ENCODE measurements around the gene PDZRN4.
A peak's percentile ranks its signal among the peaks of the same experiment; 100 is the strongest.

Gene PDZRN4

DNA sequence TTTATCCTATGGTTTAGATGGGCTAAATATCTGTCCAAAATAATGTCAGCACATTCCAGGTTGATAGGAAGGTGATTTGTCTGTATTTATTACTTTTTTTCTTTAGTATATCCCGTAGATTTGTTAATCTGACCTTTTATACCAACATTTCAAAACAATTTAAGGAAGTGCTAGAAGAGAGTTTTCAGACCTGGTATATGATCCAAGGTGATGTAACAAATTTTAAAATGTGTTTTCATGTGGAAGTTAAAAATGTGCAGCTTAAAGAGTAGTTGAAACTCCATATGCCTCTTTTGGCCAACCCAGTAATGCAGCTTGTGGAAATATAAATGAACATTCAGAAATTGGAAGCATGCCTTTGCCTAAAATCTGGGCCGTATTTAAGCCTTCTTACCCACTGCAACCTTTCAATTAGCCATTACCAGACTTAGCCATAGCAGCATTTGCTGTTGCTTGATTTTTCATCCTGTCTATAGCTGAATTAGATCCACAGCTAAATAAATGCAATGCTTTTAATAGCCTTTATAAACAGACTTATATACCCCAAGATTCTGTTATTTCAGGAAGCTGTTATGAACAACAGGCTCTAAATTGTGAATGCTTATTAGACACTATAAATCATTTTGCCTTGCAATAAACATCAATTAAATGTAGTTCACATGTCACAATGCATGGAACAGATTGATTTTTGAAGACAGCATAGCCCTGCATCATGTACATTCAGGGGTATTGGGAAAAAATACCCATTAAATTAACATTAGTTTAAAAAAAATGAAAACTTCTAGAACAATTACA, 271.2 kb downstream of the PDZRN4 start:
- DNase-seq (ENCODE audit: low read depth, low spot score) = no peak

DNA sequence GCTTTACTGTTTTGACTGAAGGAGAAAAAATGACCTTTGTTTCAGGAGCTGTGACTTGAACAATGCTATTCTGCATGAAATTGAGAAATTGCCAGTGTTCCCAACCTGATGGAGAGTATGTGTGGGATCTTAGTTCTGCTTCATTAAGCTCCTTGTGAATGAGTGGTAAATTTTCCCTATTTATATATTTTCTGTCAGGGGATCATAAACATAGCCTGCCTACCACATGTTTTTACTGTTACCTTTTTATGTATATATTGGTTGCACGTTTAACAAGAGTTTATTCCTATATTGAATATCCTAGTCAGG, 271.7 kb downstream of the PDZRN4 start:
- no peak for DNase-seq (ENCODE audit: low read depth, low spot score)

DNA sequence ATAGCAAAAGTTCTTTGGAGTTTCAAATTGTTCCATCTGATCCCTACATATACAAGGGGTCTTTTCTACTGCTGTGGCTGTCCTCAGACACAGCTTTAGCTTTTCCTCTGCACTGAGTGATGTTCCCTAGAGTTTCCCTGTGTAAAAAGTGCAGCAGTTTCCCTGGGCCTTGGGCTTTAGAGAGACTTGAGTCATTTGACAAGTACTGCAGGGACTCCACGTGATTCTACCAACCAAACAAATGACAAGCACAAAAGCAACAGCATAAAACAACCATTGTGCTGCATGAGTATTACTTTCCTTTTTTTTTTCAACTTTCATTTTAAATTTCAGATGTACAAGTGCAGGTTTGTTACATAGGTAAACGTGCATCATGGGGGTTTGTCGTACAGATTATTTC, 272.8 kb downstream of the PDZRN4 start:
- no peak for DNase-seq (ENCODE audit: low read depth, low spot score)

DNA sequence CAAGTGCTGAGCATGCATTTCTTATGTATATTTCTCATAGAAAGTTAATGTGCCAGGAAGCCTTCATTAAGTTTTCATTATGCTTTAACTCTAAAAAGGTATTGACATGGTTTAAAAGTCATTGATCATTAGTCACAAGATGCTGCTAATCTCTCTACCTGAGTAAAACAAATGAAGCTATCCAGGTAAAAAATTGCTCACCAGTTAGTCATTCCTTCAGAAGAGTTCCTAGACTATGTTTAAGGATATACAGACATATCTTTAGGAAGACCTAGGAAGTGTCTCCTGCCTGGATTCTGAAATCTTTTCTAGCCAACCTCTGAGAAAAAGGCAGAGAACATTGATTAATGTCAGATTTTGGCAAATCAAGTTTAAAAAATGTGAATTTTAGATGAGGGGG, 274.2 kb downstream of the PDZRN4 start:
- DNase-seq (ENCODE audit: low read depth, low spot score) = no peak

DNA sequence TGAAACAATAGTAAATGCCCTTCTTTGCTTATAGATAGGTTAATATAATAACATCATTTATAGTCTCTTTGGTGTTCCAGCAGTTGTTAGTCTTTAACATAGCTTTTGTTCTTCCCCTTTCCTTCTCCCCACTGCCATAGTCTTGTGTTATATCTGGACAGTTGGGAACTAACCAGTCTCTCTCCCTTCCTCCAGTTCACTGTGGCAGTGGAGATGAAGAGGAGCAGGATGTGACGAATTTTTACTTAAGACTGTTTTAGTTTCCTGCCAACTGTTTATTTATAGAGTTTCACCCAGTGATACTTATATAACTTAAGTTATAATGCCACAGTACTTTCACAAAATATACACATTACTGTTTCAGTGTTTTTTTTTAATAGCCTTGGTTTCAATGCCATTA, 277.4 kb downstream of the PDZRN4 start:
- no peak for DNase-seq (ENCODE audit: low read depth, low spot score)

DNA sequence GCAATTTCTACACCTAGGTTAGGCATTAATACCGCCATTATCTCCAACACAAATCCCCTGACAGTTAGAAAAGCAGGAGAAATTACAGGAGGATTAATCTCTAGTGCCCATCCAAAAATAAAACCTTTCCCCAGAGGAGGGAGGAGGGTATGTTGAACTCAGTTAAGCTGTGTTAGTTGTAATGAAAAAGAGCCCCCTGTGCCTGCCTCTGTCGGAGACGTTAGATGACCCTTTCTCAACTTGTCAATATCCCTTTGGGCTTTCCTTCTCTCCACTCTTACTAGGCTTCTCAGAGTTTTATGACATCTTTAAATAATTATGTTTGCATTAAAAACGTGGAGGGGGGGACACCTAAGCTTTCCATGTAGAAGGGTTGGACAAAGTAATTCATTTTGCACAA, 278.2 kb downstream of the PDZRN4 start:
- no peak for DNase-seq (ENCODE audit: low read depth, low spot score)

DNA sequence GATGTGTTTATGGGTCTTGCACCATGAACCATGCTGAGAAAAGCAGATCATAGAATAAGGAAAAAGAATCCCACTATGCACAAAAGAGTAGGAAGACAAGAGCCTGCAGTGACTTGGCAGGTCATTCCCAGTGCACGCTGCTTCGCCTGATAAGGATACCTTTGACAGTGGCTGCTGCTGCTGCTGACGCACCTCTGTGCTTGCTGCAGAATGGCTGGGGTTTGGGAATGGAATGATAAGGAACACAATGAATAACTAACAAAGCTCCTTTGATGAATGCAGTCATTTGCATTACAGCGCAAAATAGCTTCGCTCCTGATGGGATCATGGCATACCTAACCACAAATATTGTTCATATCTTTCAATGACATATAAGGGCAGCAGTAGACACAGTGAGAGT, 278.7 kb downstream of the PDZRN4 start:
- no peak for DNase-seq (ENCODE audit: low read depth, low spot score)

DNA sequence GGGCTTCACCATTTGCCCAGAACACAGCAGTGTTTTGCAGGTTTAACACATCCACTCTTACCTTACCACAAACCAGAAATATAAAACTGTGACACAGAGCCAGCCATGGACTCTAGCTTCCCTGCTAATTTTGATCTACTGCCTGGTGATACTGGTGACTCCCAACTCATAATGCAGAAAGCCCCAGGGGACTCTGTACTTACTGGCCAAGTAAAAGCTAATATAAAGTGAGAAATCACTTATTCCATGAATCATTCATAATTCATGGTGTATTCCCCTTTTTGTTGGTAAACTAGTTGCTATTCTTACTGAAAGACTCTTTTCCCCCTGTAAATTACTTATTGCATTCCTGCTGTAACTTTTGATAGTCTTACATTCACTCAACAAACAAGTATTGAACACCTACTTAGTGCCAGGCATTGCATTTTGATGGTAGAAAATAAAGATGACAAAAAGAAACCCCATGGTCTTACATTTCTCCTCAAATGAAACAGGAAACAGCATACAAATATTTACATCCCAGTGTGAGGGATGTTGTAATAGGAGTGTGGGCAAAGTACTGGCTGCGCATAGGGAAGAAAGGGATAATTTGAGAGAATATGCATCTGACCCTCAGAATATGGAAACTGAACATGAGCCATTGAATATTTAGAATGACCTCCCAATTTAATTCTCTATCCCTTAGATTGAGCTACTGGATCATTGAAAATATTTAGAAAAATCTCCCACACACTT, 279.6 kb downstream of the PDZRN4 start:
- DNase-seq (ENCODE audit: low read depth, low spot score) = no peak

DNA sequence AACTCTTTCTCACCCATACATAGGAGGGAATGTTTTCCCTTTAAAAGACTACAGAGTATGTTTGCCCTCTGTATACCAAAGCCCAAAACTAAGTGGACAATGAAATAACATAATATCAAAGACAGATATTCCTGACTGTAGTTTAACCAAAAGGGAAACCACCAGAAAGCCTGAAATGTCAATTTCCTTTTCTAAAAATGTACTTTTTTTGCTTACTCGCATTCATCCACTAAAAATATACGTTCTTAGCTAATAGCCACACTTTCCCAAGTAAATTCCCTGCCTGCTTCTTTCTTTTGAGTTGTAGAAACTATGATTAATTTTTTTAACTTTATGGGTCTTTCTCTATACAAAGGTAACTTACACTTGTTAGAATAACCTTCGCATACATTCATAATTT, 280.2 kb downstream of the PDZRN4 start:
- no peak for DNase-seq (ENCODE audit: low read depth, low spot score)

DNA sequence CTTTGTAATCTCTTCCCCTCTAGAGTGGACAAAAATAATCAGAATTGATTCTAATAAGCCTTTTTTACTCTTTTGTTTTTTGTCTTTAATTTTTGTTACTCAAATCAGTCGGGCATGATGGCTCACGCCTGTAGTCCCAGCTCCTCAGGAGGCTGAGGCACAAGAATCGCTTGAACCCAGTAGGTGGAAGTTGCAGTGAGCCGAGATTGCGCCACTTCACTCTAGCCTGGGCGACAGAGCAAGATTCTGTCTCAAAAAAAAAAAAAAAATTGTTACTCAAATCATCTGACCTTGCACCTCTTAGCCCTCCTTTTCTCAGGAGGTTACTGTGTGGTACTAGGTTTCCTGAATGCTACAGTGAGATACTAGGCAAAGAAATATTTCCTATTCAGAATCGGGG, 280.6 kb downstream of the PDZRN4 start:
- no peak for DNase-seq (ENCODE audit: low read depth, low spot score)

DNA sequence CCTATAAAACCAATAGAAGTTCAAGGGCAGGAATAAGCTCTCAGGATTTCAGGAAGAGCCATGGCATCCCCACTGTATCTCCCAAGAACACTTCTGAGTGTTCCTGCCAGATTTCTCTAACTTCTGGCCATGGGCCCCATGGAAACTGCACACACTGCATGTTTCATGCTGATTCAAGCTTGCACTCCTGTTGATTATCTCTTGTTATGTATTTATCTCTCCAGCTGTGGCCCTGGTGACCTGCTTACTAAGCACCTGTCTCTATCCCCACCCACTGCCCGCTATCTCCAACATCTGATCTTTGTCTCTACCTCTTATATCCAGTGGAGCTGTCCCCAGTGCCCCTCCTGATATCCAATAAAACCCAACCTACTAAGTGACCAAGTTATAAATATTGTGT, 285.3 kb downstream of the PDZRN4 start:
- no peak for DNase-seq (ENCODE audit: low read depth, low spot score)

DNA sequence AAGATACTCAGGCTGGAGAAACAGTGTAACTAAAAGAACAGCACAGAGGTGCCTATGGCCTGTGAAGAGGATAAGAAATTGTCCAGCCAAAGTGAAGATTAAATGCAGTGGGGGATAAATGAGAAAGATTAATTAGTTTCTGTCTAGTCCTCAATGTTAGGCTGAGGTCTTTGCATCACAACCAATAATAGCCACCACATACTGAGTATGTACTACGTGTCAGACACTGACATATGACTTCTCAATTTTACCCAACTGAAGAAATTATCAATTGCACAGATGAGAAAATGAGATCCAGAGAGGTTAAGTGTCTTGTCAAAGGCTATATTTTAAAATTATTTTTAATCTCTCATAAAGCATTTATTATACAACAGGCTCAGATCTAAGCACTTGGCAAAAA, 285.9 kb downstream of the PDZRN4 start:
- DNase-seq (ENCODE audit: low read depth, low spot score) = no peak

DNA sequence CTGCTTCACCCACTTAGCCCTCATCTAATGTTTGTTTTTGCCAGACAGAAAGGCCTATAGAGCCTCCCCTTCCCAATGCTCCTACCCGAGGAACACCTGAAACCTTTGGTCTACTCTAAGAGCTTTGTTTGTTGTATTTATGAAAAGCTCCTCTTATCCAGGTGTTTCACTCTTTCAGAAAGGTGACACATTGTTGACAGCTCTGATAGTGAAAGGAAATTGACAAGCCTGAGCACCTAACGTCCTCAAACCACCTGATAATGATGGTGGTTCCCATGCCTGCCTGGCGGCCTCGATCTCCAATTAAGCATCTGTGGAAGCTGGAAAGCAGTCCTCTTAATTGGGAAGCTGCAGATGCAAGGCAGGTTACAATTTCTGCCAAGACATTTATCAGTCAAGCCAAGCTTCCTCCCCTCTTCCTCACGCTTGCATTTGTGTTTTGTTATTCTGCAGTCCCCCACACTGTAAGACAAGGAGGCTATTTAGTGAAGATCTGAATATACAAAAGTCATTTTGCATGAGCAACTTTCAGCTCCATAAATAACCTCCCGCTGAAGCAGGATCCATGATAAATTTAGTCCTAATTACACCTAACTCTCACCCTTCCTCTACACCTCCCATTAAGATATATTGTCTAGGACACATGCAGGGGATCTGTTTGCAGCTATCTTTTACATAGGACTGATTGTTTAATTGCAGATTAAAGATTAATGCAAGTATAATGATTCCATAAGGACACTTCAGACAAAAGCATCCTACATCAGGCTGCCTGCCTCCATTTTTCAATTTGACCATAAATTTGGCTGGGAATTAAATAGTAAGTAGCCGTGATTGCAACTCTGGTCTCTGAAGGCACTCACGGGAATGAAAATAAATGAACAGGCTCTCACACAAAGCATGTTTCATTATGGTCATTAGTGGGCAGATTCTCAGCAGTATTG, 288.6 kb downstream of the PDZRN4 start:
- no peak for DNase-seq (ENCODE audit: low read depth, low spot score)

DNA sequence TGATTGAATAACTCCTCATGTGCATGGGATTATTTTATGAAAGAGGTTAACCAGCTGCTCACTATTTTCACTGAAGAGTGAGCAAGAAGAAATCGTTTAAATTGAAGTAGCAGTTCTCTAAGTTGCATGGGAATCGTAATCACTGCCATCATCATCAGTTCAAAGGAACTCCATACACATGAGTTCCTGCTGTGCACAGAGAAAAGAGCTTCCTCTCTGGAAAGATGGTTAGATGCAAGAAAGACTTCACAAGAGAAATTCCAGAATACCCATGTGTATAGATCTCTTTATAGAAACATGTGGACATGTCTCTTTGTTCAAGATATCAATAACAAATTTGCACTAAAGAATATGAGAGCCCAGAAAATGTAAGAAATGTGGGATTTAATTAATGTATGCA, 291.3 kb downstream of the PDZRN4 start:
- DNase-seq (ENCODE audit: low read depth, low spot score) = no peak

DNA sequence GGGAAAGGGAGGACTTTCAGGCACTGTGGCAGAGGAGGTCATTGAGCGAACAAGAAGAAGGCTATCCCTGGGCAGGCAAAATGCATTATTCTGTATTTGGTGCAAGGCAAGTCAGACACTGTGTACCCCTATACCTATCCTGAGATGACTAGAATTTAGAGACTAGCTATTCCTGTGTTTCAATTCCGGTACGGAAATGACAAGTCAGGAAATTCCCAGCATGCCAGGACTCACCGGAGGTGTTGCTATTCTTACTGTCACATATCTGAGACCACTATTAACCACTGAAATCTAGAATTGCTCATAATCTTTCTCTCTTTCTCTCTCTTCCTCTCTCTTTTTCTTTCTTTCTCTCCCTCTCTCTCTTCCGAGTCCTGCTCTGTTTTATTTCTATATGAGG, 297.1 kb downstream of the PDZRN4 start:
- DNase-seq (ENCODE audit: low read depth, low spot score) = no peak

DNA sequence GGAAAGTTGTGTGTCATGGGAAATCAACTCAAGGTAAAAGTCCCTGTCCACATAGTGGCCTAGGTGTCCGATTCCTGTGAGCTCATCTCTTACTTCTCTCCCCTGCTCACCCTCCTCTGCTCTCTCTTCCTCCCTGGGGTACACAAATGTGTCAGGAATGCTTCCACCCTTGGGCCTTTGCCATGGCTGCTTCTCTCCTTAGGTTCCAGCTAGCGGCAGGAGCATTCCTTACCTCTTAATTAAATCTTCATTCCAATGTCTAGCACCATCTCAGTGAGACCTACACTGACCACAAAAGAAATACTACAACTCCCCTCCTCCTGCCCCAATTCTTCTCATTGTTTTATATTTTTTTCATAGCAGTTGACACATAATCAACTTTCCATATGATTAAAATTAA, 298.6 kb downstream of the PDZRN4 start:
- DNase-seq (ENCODE audit: low read depth, low spot score) = peak; percentile 7

DNA sequence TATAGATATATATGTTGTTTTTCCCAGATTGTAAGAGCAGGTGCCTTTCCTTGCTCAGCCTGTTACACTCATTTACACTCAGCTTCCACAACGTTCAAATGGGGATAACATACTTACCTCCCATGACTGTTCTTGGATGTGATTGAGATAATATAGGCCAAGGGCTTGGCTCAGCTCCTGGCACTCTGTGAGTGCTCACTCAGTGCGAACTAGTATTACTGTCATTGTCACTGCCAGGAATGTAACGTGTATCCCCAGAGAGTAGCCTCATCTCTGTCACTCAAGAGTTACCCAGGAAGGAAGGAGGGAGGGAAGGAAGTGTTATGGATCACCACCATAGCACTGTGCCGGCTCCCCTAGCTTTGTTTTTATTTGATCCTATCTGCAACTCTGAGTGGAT, 307.9 kb downstream of the PDZRN4 start:
- no peak for DNase-seq (ENCODE audit: low read depth, low spot score)

DNA sequence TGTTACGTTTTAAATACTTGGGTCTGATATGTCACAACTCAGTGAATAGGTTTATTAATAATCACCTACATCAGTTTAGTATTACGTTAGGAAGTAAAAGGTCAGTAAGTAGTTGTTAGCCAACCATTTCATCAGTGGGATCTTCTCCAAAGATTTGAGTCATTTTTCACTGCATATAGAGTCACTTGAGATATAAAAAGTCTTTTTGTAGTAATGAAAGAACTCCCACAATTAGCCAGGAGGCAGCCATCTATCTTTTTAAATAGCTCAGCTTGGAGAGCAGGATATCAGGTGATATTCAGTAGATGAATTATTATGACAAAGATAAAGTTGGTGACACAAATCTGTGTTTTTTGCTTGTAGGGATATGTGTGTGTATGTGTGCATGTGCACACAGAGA, 309.3 kb downstream of the PDZRN4 start:
- no peak for DNase-seq (ENCODE audit: low read depth, low spot score)

DNA sequence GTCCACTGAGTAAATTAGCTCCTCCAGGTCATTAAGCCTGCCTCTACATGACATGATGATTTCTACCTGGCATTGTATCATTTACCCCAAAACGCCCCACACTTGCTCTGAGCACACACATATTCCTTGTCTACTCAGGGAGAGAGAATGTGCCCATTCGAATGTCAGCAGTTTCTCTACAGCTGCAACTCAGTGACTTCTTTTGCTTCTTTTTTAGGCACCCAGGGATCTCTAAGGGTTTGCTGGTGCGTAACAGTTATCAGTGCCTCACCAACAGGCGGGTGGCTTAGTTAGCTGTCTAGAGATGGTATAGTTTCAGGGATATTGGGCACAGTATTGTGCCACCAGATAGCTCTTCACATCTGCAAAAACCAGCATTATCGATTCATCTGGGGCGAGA, 316.9 kb downstream of the PDZRN4 start:
- DNase-seq (ENCODE audit: low read depth, low spot score) = no peak

DNA sequence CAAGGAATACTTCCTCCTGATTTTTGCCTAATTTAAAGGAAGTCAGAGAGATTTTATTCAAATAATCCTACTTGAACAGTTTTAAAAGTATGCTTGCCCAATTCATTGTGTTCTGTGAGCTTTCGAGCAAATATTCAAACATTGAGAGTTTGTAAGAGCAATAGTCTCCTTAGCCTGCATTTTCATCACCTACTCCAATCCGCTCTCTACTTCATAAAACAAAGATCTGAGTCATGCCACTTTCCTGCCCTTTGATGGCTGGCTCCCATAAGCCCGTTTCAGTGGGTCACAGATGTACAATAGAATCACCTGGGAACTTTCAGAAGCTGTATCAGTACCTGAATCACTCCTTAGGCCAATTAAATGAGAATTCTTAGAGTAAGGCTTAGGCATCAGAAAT, 319.2 kb downstream of the PDZRN4 start:
- DNase-seq (ENCODE audit: low read depth, low spot score) = no peak

DNA sequence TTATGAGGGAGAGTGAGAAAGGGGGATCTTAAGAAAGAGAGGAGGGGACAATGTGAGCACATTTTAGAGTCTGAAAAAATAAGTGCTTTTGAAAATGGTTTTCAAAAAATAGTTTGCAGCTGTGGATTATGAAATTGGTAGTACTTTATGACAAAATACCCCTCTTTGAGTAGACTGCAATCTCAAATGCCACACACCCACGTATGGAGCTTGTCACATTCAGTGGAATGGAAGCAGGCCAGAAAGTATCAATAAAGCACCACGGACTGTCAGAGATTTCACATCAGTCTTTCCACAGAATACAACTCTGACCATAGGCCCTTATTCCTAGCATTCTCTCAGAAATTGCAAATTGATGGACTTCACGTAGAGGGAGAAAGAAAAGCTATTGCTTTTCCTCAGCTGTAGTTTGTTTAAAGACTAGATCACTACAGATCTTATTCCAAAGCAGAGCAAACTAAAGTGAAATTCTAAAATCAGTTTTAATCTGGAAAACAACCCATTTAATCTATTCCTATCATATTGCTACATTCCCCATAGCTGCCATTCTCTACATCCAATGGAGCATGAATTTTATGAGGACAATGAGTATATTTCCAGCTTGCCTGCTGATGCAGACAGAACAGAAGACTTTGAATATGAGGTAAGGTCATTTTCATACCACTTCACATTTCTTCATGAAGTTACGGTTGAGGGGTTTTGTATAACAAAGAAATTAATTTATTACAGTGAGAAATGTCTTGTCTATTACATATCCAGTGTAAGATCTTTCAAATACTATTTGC, 321.3 kb downstream of the PDZRN4 start:
- no peak for DNase-seq (ENCODE audit: low read depth, low spot score)

DNA sequence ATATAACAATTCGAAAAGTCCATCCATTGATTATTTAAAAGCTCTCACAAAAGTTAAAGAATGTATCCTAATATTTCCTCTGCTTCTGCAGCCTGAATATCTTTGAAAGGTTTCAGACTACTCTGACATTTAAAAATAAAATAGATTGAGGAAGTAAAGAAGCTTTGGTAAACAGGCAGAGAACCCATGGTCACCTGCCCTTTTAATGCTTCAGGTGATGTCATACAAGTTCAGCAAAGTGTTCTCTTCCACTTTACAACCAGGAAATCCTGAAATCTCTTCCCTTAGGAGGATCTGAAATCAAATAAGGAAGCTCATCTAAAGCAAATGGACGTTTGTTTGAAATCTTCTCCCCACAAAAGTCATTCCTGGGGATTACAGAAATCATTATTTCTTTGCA, 322.4 kb downstream of the PDZRN4 start:
- DNase-seq (ENCODE audit: low read depth, low spot score) = no peak

Measured in ELF-1 (cell line).